GM19239 (cell line): ENCODE results near the gene ARIH2.

Experiments
- DNase-seq: peaks from one replicate; pipeline ENCODE4 v3.0.0; 2011; ENCODE audit warnings: low spot score; ENCODE audit not compliant: insufficient read length
- FAIRE-seq: peaks from 2 replicates; lab custom pipeline; 2011; peaks lifted over from hg19 to GRCh38; lab: Jason Lieb, UNC

ARIH2 gene

GRCh38 chr3:49016414-49017228, 98.0 kb downstream of the ARIH2 start:
- FAIRE-seq = no peak

GRCh38 chr3:49017229-49017970, 98.8 kb downstream of the ARIH2 start:
- DNase-seq = no peak
- FAIRE-seq = peak; percentile 51

More at GRCh38 chr3:49016414-49017228, 98.0 kb downstream of the ARIH2 start:
- no peak for DNase-seq

- FAIRE-seq (peak; percentile 83), DNase-seq (peak; percentile 64)
These were observed 99.5 kb downstream of the ARIH2 start, which contains the start of gene DALRD3 for GRCh38 chr3:49017971-49018706. Gene DALRD3 (minus strand): TSS chr3:49018580. CDS start chr3:49018564, 16 bp downstream.

- FAIRE-seq (no peak), DNase-seq (no peak)
These were observed 100.0 kb downstream of the ARIH2 start for GRCh38 chr3:49018707-49019006.

GRCh38 chr3:49019941-49020329, 101.3 kb downstream of the ARIH2 start:
- DNase-seq (no peak), FAIRE-seq (peak; percentile 37)

GRCh38 chr3:49020330-49021212, 101.9 kb downstream of the ARIH2 start:
- DNase-seq (no peak), FAIRE-seq (peak; percentile 53)

- DNase-seq = peak; percentile 82
- peak; percentile 97 for FAIRE-seq
These were observed 102.7 kb downstream of the ARIH2 start for GRCh38 chr3:49021213-49021812.

- FAIRE-seq (peak; percentile 76), DNase-seq (peak; percentile 72)
These were observed 103.4 kb downstream of the ARIH2 start, which contains the start of gene NDUFAF3 for GRCh38 chr3:49021813-49022687. Gene NDUFAF3 (plus strand): TSS chr3:49022121. CDS start chr3:49022145, 24 bp downstream.

- DNase-seq = no peak
- no peak for FAIRE-seq
These were observed 104.1 kb downstream of the ARIH2 start for GRCh38 chr3:49022688-49023171.

- FAIRE-seq = no peak
- DNase-seq = no peak
These were observed 105.1 kb downstream of the ARIH2 start for GRCh38 chr3:49023775-49024174.

GRCh38 chr3:49024449-49024848, 105.8 kb downstream of the ARIH2 start:
- no peak for DNase-seq
- FAIRE-seq = no peak

- DNase-seq = no peak
- FAIRE-seq = no peak
These were observed 106.6 kb downstream of the ARIH2 start for GRCh38 chr3:49025005-49025792.

- FAIRE-seq = no peak
- no peak for DNase-seq
These were observed 107.3 kb downstream of the ARIH2 start for GRCh38 chr3:49025793-49026520.

GRCh38 chr3:49026536-49026935, 107.9 kb downstream of the ARIH2 start:
- DNase-seq = no peak
- FAIRE-seq = no peak

- FAIRE-seq = no peak
These were observed 109.0 kb downstream of the ARIH2 start for GRCh38 chr3:49027634-49028033.

GRCh38 chr3:49028298-49028672, 109.6 kb downstream of the ARIH2 start:
- FAIRE-seq = no peak
- DNase-seq = no peak

More at GRCh38 chr3:49027634-49028033, 109.0 kb downstream of the ARIH2 start:
- no peak for DNase-seq
